MCF 10A (cell line): ENCODE measurements around the gene FILIP1L. TPM values are rescaled to one million over a fixed set of nuclear protein-coding genes. Genes with fewer than 3 reads are reported as not detected.

Source experiments
- BruUV-seq: library from RNA; stranded (reverse); fragments of 400-500 nt; replicated peaks from 2 replicates; lab custom pipeline; 2021; lab: Mats Ljungman, UMichigan
- CTCF ChIA-PET: fragments of 300-600 bp; sonication (Branson Sonifier 250); formaldehyde crosslinking; extraction: SDS; loops from one replicate; lab custom pipeline; 2021; ENCODE audit warnings: antibody characterized with exemption, inconsistent platforms; lab: Yijun Ruan, JAX
- POLR2A ChIA-PET: fragments of 300-600, 350-650 bp; sonication (Branson Sonifier 250); formaldehyde crosslinking; extraction: SDS; loops from one replicate; lab custom pipeline; 2020; ENCODE audit warnings: antibody characterized with exemption, inconsistent platforms; lab: Yijun Ruan, JAX
- DNase-seq: peaks from one replicate; pipeline ENCODE4 v3.0.0-alpha.2; 2018; ENCODE audit not compliant: unreplicated experiment
- H3K27ac Mint-ChIP-seq: one replicate; pipeline ENCODE4 v1.8.0; 2022; ENCODE audit warnings: mild to moderate bottlenecking, low read depth, mixed read lengths; ENCODE audit not compliant: unreplicated experiment
- H3K27me3 Mint-ChIP-seq: one replicate; pipeline ENCODE4 v1.8.0; 2022; ENCODE audit warnings: mixed read lengths; ENCODE audit not compliant: insufficient read depth, unreplicated experiment
- H3K36me3 Mint-ChIP-seq: one replicate; pipeline ENCODE4 v1.8.0; 2022; ENCODE audit warnings: mild to moderate bottlenecking, moderate library complexity, mixed read lengths; ENCODE audit not compliant: insufficient read depth, unreplicated experiment
- H3K4me1 Mint-ChIP-seq: one replicate; pipeline ENCODE4 v1.8.0; 2022; ENCODE audit warnings: mixed read lengths; ENCODE audit not compliant: insufficient read depth, unreplicated experiment
- H3K4me3 Mint-ChIP-seq: one replicate; pipeline ENCODE4 v1.8.0; 2022; ENCODE audit warnings: mild to moderate bottlenecking, moderate library complexity, mixed read lengths; ENCODE audit not compliant: unreplicated experiment
- H3K9me3 Mint-ChIP-seq: one replicate; pipeline ENCODE4 v1.8.0; 2022; ENCODE audit warnings: mixed read lengths; ENCODE audit not compliant: unreplicated experiment
- intact Hi-C: fragments of 100-400 bp; cut with micrococcal nuclease; formaldehyde crosslinking; loops from 2 replicates; pipeline ENCODE4 v1.14.1; 2022
- total RNA-seq: library from RNA; stranded (reverse); gene quantifications from 2 replicates; pipeline ENCODE4 v1.2.3, GENCODE V29; 2022
- TF ChIP-seq, protein P1 (sequence below): fragments of 200-600 bp; IDR thresholded peaks from one replicate; pipeline ENCODE4 v1.8.0; 2022; ENCODE audit warnings: antibody characterized with exemption, mild to moderate bottlenecking; ENCODE audit not compliant: unreplicated experiment

FILIP1L gene
- total RNA-seq, 1 experiment from 2014 or later = 2.4 TPM

DNA sequence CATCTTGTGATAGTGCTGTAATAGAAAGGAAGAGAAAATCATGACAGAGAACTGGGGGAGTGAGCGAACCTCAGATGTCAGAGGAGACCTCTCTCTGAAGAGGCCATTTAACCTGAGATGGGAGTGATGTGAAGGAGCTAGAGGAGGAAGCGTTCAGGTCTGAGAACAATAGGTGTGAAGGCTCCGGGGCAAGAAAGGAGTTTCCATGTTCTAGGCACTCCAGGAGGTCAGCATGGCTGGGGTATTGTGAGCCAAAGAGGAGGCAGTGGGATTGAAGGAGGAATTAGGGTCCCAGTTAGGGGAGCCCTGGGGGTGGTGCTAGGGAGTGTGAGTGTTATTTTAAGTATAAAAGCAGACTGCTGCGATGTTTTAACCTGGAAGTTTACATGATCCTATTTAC is 8.8 kb upstream of the FILIP1L start:
- no peak for DNase-seq
- Mint-ChIP-seq H3K36me3 (no peaks in the 10 kb centered on the region), H3K27me3 (no peaks in the 10 kb centered on the region), H3K27ac (no peak overlapping the region), H3K4me1 (peaks cover 11% of the 10 kb centered on the region), H3K9me3 (no peaks in the 10 kb centered on the region), H3K4me3 (no peak overlapping the region)
- POLR2A ChIA-PET = no interaction called here
- BruUV-seq = no TSS peak
- TF ChIP-seq, protein P1, sequence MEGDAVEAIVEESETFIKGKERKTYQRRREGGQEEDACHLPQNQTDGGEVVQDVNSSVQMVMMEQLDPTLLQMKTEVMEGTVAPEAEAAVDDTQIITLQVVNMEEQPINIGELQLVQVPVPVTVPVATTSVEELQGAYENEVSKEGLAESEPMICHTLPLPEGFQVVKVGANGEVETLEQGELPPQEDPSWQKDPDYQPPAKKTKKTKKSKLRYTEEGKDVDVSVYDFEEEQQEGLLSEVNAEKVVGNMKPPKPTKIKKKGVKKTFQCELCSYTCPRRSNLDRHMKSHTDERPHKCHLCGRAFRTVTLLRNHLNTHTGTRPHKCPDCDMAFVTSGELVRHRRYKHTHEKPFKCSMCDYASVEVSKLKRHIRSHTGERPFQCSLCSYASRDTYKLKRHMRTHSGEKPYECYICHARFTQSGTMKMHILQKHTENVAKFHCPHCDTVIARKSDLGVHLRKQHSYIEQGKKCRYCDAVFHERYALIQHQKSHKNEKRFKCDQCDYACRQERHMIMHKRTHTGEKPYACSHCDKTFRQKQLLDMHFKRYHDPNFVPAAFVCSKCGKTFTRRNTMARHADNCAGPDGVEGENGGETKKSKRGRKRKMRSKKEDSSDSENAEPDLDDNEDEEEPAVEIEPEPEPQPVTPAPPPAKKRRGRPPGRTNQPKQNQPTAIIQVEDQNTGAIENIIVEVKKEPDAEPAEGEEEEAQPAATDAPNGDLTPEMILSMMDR = no peak
- CTCF ChIA-PET = interaction anchor here (1.2 kb wide), 2 partner anchors 9 to 69 kb away, joined by 3 read pairs; no protein-coding TSS in a partner anchor
- intact Hi-C loops = no loop called here

DNA sequence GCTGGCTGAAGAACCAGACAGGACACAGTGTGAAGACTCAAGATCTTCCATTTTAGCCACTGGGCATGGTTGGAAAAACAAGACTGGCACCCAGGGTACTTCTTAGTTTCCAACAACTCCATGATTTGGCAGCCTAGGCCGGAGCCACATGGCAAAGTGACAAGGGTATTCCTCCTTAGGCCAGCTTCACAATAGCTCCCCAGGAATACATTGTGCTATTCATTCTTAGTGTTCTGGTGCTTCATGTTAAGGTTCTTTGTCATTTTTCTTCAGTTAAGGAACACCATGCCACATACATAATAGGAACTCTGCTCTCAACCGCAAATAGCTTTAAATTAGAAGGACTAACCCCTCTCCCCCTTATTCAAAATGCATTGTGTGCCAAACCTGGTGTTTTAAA is 8.0 kb upstream of the FILIP1L start:
- intact Hi-C loops = no loop called here
- peaks cover 11% of the 10 kb centered on the region for H3K4me1 Mint-ChIP-seq
- no peaks in the 10 kb centered on the region for H3K27me3 Mint-ChIP-seq
- DNase-seq = no peak
- ChIA-PET CTCF (interaction anchor here (0.8 to 1.2 kb wide), 4 partner anchors 8 to 94 kb away, joined by 3 read pairs; no protein-coding TSS in a partner anchor), POLR2A (no interaction called here)
- TF ChIP-seq, protein P1 = no peak
- no peaks in the 10 kb centered on the region for H3K9me3 Mint-ChIP-seq
- H3K27ac Mint-ChIP-seq = no peak overlapping the region
- no peaks in the 10 kb centered on the region for H3K36me3 Mint-ChIP-seq
- no TSS peak for BruUV-seq
- H3K4me3 Mint-ChIP-seq = no peak overlapping the region

DNA sequence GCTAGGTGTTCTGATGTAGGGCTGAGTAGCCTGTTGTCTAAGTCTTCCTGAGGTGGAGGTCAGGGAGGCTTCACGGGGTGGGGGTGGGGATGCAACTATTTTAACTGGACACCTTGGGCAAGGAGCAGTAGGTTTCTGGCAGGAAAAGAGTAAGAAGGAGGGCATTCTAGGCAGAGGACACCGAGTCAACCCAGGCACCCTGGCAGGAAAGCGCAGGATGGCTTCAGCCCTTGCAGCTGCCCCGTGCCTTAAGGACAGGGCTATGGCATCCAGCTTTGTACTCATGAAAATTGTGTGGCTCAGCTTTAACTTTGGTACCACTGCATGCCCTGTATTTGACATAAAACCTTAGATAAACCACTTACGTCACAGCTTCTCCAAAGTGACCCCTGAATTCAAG is 6.4 kb upstream of the FILIP1L start:
- CTCF ChIA-PET = no interaction called here

DNA sequence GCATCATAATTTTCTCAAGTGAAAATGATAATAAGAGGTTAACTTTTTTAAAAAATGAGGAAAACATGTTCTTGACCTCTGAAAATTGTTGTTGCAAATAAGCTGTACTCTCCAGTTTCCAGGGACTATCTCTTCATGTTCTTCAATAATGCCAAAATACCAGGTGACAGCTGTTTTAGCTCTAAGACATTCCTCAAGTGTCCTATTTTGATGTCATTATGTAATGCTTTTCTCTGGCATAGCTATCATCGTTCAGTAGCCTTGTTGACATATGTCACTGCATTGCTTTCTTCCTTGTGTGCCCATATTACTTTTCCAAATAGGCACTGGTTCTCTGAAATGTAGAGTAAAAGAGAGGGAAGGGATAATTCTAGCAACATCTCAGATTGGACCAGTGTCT is 5.7 kb upstream of the FILIP1L start:
- H3K27ac Mint-ChIP-seq = no peak overlapping the region
- no peak overlapping the region for H3K4me3 Mint-ChIP-seq
- H3K9me3 Mint-ChIP-seq = no peaks in the 10 kb centered on the region
- no peaks in the 10 kb centered on the region for H3K27me3 Mint-ChIP-seq
- ChIA-PET CTCF (no interaction called here), POLR2A (no interaction called here)
- no peaks in the 10 kb centered on the region for H3K36me3 Mint-ChIP-seq
- BruUV-seq = no TSS peak
- TF ChIP-seq, protein P1 = no peak
- no peak for DNase-seq
- intact Hi-C loops = no loop called here
- peaks cover 2% of the 10 kb centered on the region for H3K4me1 Mint-ChIP-seq

More for the DNA sequence above, 6.4 kb upstream of the FILIP1L start:
- H3K27me3 Mint-ChIP-seq = no peaks in the 10 kb centered on the region
- no peak overlapping the region for H3K4me3 Mint-ChIP-seq
- no peak for DNase-seq
- BruUV-seq = no TSS peak
- TF ChIP-seq, protein P1 = no peak
- intact Hi-C loops = no loop called here
- no peak overlapping the region for H3K27ac Mint-ChIP-seq
- peaks cover 9% of the 10 kb centered on the region for H3K4me1 Mint-ChIP-seq
- POLR2A ChIA-PET = no interaction called here
- no peaks in the 10 kb centered on the region for H3K36me3 Mint-ChIP-seq
- no peaks in the 10 kb centered on the region for H3K9me3 Mint-ChIP-seq
